GM18861 (cell line): ENCODE results near the gene SP140.
"Not testable (repeated sequence)": the region's sequence is repeated elsewhere in the genome, so short reads cannot be mapped to it uniquely, and the experiment has no call there.

Experiments
- ATAC-seq: cut with Tn5 transposase; IDR thresholded peaks from one replicate; pipeline ENCODE4 v1.9.1; 2021; ENCODE audit not compliant: unreplicated experiment

SP140 gene

GRCh38 chr2:230325316-230326243 lies 100.0 kb downstream of the SP140 start:
- no peak for ATAC-seq

GRCh38 chr2:230326453-230327417 lies 101.2 kb downstream of the SP140 start, which contains the start of gene SP140L:
TSS of gene SP140L (plus strand) at chr2:230327193. CDS start at chr2:230327270, 77 bp downstream.
- peak; percentile 90 for ATAC-seq

GRCh38 chr2:230327418-230328154 lies 102.0 kb downstream of the SP140 start:
- ATAC-seq: peak; percentile 42

- no peak for ATAC-seq
Measured at GRCh38 chr2:230328155-230328458, 102.6 kb downstream of the SP140 start.

- no peak for ATAC-seq
Measured at GRCh38 chr2:230329946-230330605, 104.5 kb downstream of the SP140 start.

- no peak for ATAC-seq
Measured at GRCh38 chr2:230330725-230331124, 105.2 kb downstream of the SP140 start.

GRCh38 chr2:230335461-230335863 lies 109.9 kb downstream of the SP140 start:
- ATAC-seq: no peak

- ATAC-seq: no peak
Measured at GRCh38 chr2:230335864-230336506, 110.4 kb downstream of the SP140 start.

GRCh38 chr2:230341936-230342528 lies 116.5 kb downstream of the SP140 start:
- ATAC-seq: not testable (repeated sequence)

- ATAC-seq: not testable (repeated sequence)
Measured at GRCh38 chr2:230343041-230343624, 117.6 kb downstream of the SP140 start.

GRCh38 chr2:230343747-230344146 lies 118.2 kb downstream of the SP140 start:
- no peak for ATAC-seq

- ATAC-seq: no peak
Measured at GRCh38 chr2:230346465-230346864, 120.9 kb downstream of the SP140 start.

- no peak for ATAC-seq
Measured at GRCh38 chr2:230346921-230347533, 121.5 kb downstream of the SP140 start.

- no peak for ATAC-seq
Measured at GRCh38 chr2:230347659-230348305, 122.2 kb downstream of the SP140 start.

- ATAC-seq: no peak
Measured at GRCh38 chr2:230348787-230349186, 123.3 kb downstream of the SP140 start.

- no peak for ATAC-seq
Measured at GRCh38 chr2:230356084-230356483, 130.5 kb downstream of the SP140 start.

- ATAC-seq: no peak
Measured at GRCh38 chr2:230358305-230358704, 132.8 kb downstream of the SP140 start.

GRCh38 chr2:230360028-230360427 lies 134.5 kb downstream of the SP140 start:
- no peak for ATAC-seq
